NCI-H82 (cell line): Measurements from ENCODE around the gene STARD3.

Source experiments
- DNase-seq: peaks from one replicate; lab custom pipeline; 2025; lab: John Stamatoyannopoulos, UW

STARD3 gene

GRCh38 chr17:39660397-39661385 lies 23.7 kb downstream of the STARD3 start:
- peak; percentile 96 for DNase-seq

GRCh38 chr17:39661744-39662541 lies 25.0 kb downstream of the STARD3 start:
- DNase-seq: peak; percentile 63

- no peak for DNase-seq
Measured at GRCh38 chr17:39662551-39663339, 25.8 kb downstream of the STARD3 start.

- peak; percentile 53 for DNase-seq
Measured at GRCh38 chr17:39663340-39663687, 26.4 kb downstream of the STARD3 start.

GRCh38 chr17:39663688-39664580 lies 27.0 kb downstream of the STARD3 start:
- peak; percentile 69 for DNase-seq

- no peak for DNase-seq
Measured at GRCh38 chr17:39664581-39665561, 27.9 kb downstream of the STARD3 start, which contains the start of gene TCAP. TCAP (plus strand) TSS chr17:39665349; CDS start chr17:39665360, 11 bp downstream.

- peak; percentile 51 for DNase-seq
Measured at GRCh38 chr17:39665642-39666224, 28.8 kb downstream of the STARD3 start.

- DNase-seq: no peak
Measured at GRCh38 chr17:39666231-39666600, 29.3 kb downstream of the STARD3 start.

- DNase-seq: peak; percentile 46
Measured at GRCh38 chr17:39666601-39667261, 29.8 kb downstream of the STARD3 start.

GRCh38 chr17:39667262-39667944 lies 30.5 kb downstream of the STARD3 start:
- DNase-seq: peak; percentile 79

GRCh38 chr17:39667945-39668924 lies 31.3 kb downstream of the STARD3 start, which contains the start of gene PNMT:
PNMT (plus strand) TSS chr17:39668453; CDS start chr17:39668476, 23 bp downstream.
- peak; percentile 86 for DNase-seq

GRCh38 chr17:39669897-39670735 lies 33.2 kb downstream of the STARD3 start:
- no peak for DNase-seq

GRCh38 chr17:39670746-39671145 lies 33.8 kb downstream of the STARD3 start:
- no peak for DNase-seq

GRCh38 chr17:39671651-39672521 lies 34.9 kb downstream of the STARD3 start:
- peak; percentile 85 for DNase-seq
